Measurements from ENCODE around the gene SHC4.

SHC4 gene, protein sequence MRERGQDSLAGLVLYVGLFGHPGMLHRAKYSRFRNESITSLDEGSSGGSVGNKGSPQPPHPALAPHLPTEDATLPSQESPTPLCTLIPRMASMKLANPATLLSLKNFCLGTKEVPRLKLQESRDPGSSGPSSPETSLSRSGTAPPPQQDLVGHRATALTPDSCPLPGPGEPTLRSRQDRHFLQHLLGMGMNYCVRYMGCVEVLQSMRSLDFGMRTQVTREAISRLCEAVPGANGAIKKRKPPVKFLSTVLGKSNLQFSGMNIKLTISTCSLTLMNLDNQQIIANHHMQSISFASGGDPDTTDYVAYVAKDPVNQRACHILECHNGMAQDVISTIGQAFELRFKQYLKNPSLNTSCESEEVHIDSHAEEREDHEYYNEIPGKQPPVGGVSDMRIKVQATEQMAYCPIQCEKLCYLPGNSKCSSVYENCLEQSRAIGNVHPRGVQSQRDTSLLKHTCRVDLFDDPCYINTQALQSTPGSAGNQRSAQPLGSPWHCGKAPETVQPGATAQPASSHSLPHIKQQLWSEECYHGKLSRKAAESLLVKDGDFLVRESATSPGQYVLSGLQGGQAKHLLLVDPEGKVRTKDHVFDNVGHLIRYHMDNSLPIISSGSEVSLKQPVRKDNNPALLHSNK

DNA sequence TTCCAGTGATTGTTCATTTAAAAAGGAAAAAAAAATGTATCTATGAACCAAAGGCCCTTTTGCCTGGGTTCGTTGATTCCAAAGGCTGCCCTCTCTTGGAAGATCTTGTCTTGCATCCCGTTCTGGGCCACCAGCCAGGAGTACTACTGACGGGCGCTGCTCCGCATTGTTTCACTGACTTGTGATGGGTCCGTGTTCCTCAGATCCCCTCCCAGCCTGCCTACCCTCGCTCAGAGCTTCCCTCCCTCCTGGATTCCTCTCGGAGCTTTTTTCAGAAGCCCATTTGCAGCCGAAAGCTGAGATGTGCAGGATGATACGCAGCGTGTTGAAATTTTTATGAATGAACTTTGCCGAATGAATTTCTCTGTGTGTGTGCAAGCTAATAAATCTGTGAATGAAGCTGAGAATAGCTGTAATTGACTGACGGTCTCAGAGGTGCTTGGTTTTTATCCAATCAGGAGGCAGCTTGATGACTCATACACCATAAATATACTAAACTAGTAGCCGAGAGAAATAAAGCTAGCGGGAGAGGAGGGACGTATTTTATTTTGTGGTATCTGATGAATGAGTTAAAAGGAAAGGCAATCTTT, at the start of gene SHC4:
SHC4 (minus strand) TSS at position 396 of the 590 bp plus-strand sequence. CDS start 904 bp downstream, outside the sequence.
- TF ChIP-seq, protein P1, sequence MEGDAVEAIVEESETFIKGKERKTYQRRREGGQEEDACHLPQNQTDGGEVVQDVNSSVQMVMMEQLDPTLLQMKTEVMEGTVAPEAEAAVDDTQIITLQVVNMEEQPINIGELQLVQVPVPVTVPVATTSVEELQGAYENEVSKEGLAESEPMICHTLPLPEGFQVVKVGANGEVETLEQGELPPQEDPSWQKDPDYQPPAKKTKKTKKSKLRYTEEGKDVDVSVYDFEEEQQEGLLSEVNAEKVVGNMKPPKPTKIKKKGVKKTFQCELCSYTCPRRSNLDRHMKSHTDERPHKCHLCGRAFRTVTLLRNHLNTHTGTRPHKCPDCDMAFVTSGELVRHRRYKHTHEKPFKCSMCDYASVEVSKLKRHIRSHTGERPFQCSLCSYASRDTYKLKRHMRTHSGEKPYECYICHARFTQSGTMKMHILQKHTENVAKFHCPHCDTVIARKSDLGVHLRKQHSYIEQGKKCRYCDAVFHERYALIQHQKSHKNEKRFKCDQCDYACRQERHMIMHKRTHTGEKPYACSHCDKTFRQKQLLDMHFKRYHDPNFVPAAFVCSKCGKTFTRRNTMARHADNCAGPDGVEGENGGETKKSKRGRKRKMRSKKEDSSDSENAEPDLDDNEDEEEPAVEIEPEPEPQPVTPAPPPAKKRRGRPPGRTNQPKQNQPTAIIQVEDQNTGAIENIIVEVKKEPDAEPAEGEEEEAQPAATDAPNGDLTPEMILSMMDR (IDR thresholded peaks at IDR 0.05; ENCODE audit: low read depth, low read length, missing control alignments): peak; percentile 30
- peak; percentile 69 for DNase-seq (ENCODE audit: extremely low read depth, low read depth)
- peak within 1 kb of the TSS; percentile 51 for H3K4me3 ChIP-seq (replicated peaks; ENCODE audit: low read depth, low read length)

DNA sequence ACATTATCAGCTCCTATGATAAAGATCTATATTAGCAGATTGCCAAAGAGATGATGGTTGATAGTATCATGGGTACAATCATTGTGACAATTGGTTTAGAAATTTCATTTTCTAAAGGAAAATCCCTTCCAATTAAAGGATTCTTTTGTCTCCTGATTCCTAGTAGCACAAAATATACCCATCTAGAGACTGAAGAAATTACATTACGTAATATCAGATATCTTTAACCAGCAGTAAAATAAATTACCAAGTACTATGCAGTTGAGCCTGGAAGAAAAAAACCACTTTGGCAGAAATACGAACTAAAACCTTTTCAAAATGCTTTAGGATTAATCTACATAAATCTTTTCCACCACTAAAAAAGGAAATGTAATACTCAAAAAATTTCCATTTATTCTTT, 35.6 kb upstream of the SHC4 start:
- no peak for DNase-seq (ENCODE audit: extremely low read depth, low read depth)
- no peak overlapping the region for H3K4me3 ChIP-seq (replicated peaks; ENCODE audit: low read depth, low read length)
- TF ChIP-seq, protein P1 (IDR thresholded peaks at IDR 0.05; ENCODE audit: low read depth, low read length, missing control alignments): no peak

DNA sequence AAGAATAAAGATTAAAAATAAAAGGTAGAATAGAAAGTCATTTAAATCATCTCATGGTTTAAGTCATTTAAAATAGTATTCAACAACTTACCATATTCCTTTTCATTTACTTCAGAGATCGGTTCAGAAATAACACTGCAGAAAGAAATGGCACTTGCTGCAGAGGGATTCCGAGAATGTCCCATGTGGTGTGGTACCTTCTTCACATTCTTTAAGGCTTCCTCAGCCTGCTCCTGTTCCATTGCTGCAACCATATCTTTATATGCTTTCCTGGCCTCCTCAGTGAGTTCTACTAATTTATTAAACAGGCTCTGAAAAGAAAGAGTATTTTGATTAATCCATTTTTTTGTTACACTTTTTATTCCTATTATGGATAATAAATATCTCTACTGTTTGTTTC, 32.6 kb upstream of the SHC4 start:
- no peak overlapping the region for H3K4me3 ChIP-seq (replicated peaks; ENCODE audit: low read depth, low read length)
- no peak for DNase-seq (ENCODE audit: extremely low read depth, low read depth)
- TF ChIP-seq, protein P1 (IDR thresholded peaks at IDR 0.05; ENCODE audit: low read depth, low read length, missing control alignments): no peak

DNA sequence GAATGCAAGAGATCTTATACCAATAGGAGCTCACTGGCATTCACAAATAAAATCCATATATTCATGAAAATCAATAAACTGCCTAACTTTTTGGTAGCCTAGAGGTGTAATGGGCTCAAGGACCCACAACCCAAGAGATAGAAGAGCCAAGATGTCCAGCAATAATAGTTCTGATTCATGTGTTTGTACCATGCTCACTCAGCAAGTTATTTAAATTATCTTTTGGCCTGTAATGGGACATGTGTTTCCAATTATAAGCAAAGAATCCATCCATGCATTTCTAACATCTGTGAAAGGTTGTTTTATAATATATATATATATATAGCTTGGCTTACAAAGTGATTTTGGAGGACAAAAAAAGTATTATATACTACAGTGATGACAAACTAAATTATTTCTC, 29.7 kb upstream of the SHC4 start:
- TF ChIP-seq, protein P1 (IDR thresholded peaks at IDR 0.05; ENCODE audit: low read depth, low read length, missing control alignments): no peak
- DNase-seq (ENCODE audit: extremely low read depth, low read depth): no peak
- no peak overlapping the region for H3K4me3 ChIP-seq (replicated peaks; ENCODE audit: low read depth, low read length)

DNA sequence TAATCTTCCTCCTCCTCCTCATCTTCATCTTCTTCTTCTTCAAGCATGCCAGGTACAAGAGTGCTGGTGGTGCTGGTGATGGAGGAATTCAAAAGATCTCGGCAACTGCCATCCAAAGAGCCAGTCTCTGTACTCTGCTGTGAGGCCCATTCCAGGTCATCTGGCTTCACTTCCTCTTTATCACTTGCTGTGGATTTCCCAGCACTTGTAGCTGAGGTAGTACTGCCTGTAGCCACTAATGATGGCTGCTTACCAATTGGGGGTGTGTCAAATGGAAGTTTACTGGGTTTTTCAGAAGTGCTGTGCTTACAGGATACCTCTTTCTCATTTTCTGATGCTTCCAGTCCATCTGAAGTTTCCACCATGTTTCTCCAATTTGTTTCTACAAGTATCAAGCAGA, 28.8 kb upstream of the SHC4 start:
- TF ChIP-seq, protein P1 (IDR thresholded peaks at IDR 0.05; ENCODE audit: low read depth, low read length, missing control alignments): no peak
- no peak overlapping the region for H3K4me3 ChIP-seq (replicated peaks; ENCODE audit: low read depth, low read length)
- no peak for DNase-seq (ENCODE audit: extremely low read depth, low read depth)

DNA sequence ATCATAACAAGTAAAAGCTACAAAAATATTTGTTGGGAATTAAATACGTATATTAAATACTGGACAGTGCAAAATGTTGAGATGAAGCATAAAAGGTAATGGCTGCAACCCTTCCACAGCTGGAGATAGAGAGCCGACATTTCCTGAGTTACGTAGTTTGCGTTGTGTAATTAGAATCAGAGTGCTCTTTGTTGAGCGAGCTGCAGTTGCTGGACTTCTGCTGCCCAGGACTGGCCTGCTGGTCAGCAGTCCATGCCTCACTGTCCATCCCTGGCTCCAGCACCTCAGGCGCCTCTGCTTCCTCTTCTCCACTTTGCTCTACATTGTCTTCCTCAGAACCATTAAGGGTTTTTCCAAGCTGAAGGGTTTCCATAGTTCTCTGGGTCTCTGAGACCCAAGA, 28.4 kb upstream of the SHC4 start:
- TF ChIP-seq, protein P1 (IDR thresholded peaks at IDR 0.05; ENCODE audit: low read depth, low read length, missing control alignments): no peak
- no peak for DNase-seq (ENCODE audit: extremely low read depth, low read depth)
- H3K4me3 ChIP-seq (replicated peaks; ENCODE audit: low read depth, low read length): no peak overlapping the region

All from HFF-Myc (cell line).